VCaP (cell line): ENCODE data around the gene FHOD1.

Source experiments
- H3K27ac ChIP-seq: fragments of 450-650 bp; 2 replicates; pipeline ENCODE4 v1.5.1; 2017
- TF ChIP-seq, protein P1 (sequence below): fragments of 450-650 bp; conservative IDR thresholded peaks from 2 replicates; pipeline ENCODE4 v1.5.1; 2017; ENCODE audit warnings: mild to moderate bottlenecking, moderate library complexity

FHOD1 gene

GRCh38 chr16:67260426-67261063, 13.3 kb upstream of the FHOD1 start:
- H3K27ac ChIP-seq: no peak overlapping the region
- TF ChIP-seq, protein P1, sequence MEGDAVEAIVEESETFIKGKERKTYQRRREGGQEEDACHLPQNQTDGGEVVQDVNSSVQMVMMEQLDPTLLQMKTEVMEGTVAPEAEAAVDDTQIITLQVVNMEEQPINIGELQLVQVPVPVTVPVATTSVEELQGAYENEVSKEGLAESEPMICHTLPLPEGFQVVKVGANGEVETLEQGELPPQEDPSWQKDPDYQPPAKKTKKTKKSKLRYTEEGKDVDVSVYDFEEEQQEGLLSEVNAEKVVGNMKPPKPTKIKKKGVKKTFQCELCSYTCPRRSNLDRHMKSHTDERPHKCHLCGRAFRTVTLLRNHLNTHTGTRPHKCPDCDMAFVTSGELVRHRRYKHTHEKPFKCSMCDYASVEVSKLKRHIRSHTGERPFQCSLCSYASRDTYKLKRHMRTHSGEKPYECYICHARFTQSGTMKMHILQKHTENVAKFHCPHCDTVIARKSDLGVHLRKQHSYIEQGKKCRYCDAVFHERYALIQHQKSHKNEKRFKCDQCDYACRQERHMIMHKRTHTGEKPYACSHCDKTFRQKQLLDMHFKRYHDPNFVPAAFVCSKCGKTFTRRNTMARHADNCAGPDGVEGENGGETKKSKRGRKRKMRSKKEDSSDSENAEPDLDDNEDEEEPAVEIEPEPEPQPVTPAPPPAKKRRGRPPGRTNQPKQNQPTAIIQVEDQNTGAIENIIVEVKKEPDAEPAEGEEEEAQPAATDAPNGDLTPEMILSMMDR: peak; percentile 79

DNA sequence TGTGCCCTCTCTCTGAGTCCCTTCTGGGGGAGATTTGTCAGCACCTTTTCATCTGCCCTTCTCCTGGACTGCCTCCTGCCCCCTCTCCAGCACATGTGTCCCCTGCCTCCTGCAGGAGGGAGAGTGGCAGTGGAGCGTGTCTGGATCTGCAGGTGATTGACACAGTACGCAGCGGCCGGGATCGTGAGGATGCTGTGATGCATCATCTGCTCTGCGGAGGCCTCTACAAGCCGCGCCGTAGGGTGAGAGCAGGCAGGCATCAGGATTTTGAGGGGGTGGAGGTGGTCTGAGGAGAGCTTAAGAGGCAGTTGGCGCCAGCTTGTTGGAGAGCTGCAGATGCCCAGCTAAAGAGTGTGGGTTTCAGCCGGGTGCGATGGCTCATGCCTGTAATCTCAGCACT, 12.4 kb upstream of the FHOD1 start:
- no peak overlapping the region for H3K27ac ChIP-seq
- TF ChIP-seq, protein P1: no peak

DNA sequence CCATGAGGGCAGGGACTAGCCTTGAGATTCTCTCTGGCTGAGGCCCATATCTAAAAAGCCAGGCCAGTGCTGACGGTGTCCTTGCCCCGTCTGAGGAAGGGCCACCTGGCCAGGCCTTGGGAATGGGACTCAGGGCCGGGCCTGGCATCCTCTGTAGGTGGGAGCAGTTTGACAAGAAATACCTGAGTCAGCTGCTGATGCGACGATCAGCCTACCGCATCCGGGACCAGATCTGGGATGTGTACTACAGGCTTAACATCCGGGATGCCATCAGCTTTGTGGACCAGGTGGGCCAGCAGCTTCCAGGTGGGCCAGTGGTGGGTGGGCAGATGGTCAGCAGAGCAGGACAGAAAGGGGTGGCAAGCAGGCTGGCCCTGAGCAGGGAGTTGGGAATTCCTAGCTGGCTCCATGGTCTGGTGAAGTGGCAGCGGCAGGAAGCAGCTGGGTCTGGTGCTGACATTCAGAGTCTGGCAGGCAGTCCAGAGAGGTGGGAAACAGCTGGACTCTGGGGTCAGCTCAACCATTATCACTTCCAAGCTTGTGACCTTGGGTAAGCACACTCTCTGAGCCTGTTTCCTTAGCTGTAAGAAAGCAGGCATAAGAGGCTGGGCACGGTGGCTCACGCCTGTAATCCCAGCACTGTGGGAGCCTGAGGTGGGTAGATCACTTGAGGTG, 11.0 kb upstream of the FHOD1 start:
- no peak overlapping the region for H3K27ac ChIP-seq
- TF ChIP-seq, protein P1: no peak

DNA sequence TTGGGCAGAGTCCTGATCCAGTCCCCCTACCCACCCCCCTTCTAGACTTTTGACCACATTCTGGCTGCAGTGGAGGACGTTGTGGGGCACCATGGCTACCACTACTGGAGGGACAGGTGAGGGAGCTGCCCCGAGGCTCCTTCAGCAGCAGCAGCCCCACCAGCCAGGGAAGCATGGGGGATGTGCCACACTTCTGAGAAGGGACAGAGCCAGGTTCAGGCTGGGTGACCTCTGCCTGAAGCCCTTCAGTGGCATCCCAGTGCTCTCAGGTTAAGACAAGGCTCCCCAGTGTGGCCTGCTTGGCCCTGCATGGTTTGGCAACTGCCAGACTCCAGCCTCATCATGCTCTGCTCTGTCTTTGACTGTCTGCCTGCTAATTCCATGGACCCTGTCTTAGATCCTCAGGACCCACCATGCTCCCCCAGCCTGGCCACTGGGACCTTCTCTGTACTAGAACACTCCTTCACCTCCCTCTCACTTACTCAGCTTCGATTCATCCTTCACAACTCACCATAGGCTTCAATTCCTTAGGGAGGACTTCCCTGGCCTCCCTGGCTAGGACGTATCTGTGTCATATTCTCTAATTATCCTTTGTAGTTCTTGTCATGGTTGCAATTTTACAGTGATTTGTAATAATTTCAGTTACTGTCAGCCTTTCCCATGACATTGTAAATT, 10.3 kb upstream of the FHOD1 start:
- H3K27ac ChIP-seq: no peak overlapping the region
- TF ChIP-seq, protein P1: no peak

DNA sequence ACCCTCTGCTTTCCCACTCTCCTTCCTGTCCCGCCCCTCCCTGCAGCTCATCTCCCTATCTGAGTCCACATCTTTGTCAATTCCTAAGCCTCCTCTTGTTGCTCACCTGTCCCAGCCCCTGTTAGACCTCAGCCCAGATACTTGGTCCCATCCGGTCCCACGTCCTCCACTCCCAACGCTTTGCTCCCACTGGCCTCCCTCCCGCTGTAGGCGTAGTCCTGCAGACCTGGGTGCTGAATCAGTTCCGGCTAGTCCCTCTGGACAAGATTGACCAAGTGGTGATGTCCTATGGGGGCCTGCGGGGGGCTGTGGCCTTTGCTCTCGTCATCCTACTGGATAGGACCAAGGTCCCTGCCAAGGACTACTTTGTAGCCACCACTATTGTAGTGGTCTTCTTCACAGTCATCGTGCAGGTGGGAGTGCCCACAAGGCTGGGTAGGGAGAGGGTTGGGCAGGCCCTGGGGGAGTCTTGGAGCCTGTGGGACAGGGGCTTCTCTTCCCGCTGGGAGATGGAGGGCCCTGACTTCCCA, 9.5 kb upstream of the FHOD1 start:
- TF ChIP-seq, protein P1: no peak
- H3K27ac ChIP-seq: no peak overlapping the region

DNA sequence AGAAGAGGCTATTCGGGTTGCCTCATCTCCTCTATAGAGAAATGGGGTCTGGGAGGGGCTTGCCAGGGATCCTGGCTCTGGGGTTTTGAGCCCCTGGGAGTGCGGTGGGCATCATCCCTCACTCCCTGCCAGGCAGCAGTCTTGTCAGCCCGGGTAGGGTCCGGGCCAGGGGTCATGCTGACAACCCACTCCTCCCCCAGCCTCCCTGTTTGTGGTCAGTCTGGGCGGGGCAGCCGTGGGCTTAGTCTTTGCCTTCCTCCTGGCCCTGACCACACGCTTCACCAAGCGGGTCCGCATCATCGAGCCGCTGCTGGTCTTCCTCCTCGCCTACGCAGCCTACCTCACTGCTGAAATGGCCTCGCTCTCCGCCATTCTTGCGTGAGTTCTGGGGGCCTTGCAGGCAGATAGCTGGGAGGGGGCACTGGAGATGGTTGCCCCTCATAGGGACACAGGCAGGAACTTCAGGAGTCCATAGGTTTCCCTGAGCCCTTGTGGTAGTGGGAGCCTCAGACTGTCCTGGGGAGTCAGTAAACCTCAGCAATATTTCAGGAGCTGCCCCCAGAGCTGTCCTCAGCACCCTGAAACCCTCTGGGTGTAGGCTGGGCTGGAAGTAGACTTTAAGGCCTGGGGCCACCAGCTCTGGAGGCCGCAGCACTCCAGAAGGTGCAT, 8.4 kb upstream of the FHOD1 start:
- no peak overlapping the region for H3K27ac ChIP-seq
- TF ChIP-seq, protein P1: no peak
